Measurements from ENCODE around the gene TARS3.

DNA sequence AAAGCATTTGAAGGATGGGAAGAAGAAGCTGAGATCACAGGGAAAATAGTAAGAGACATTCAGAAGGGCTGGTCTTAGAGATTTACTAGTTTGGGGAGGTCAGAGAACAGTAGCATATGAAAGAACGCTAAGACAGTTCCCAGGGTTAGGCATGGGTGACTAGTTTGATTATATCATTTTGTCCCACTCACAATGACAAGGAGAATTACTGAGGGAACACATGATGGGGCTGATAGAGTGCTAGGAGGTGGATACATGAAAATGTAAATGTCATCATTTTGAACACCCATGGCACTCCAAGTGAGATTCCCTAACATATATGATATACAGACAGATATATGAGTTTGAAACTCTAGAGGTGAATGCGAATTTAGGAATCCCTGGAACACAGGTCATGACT is 9.3 kb upstream of the TARS3 start:
- TF ChIP-seq POLR2A (IDR thresholded peaks at IDR 0.05; ENCODE audit: low read depth, low read length), result no peak
- TF ChIP-seq POLR2AphosphoS5 (IDR thresholded peaks at IDR 0.05; ENCODE audit: low read depth, low read length), result no peak
- TF ChIP-seq TAF1 (IDR thresholded peaks at IDR 0.05; ENCODE audit: borderline replicate concordance, low read depth, low read length), result no peak
